Umbilical cord (tissue), 1 donor: ENCODE measurements around the gene ASB5. TPM values are rescaled to one million over a fixed set of nuclear protein-coding genes. Genes with fewer than 3 reads are reported as not detected.

Experiments
- total RNA-seq: library from RNA; depleted of rRNA; stranded (reverse); fragments of >200 nt; gene quantifications from one replicate; pipeline ENCODE4 v1.2.3, GENCODE V29; 2014; ENCODE audit warnings: low replicate concordance; ENCODE audit not compliant: insufficient read depth

Gene ASB5
- total RNA-seq, 1 donor from 2014 or later: 3.6 TPM

Other genes starting within 250 kb of the ASB5 start
- 7.2 TPM for gene WDR17, start 203.4 kb downstream of the ASB5 start, total RNA-seq
- 0.72 TPM for gene SPATA4, start 73.6 kb downstream of the ASB5 start, total RNA-seq
- 123 TPM for gene SPCS3, start 50.7 kb upstream of the ASB5 start, total RNA-seq